DND-41 (cell line): ENCODE measurements around the gene FDXR.
A peak's percentile ranks its signal among the peaks of the same experiment; 100 is the strongest.

Source experiments
- ATAC-seq: fragments of 200-7000 bp; cut with Tn5 transposase; 3 replicates; pipeline ENCODE4 v1.9.1; 2021; ENCODE audit warnings: low read depth; ENCODE audit not compliant: insufficient read depth
- DNase-seq: peaks from one replicate; pipeline ENCODE4 v3.0.0-alpha.2; 2020
- H2AFZ ChIP-seq: 2 replicates; pipeline ENCODE4 v1.6.0; 2012; ENCODE audit warnings: low read depth, low read length
- H3K27ac ChIP-seq: 2 replicates; pipeline ENCODE4 v1.5.1; 2012; ENCODE audit warnings: low read length, inconsistent platforms
- H3K27me3 ChIP-seq: fragments of 200-600 bp; sonication (generic); 2 replicates; pipeline ENCODE4 v1.6.0; 2012; ENCODE audit warnings: low read length, mild to moderate bottlenecking, inconsistent platforms; ENCODE audit not compliant: insufficient read depth, poor library complexity
- H3K36me3 ChIP-seq: 2 replicates; pipeline ENCODE4 v1.5.1; 2012; ENCODE audit warnings: low read length, inconsistent platforms; ENCODE audit not compliant: insufficient read depth
- H3K4me1 ChIP-seq: 2 replicates; pipeline ENCODE4 v1.5.1; 2012; ENCODE audit warnings: mild to moderate bottlenecking, low read length; ENCODE audit not compliant: insufficient read depth
- H3K4me2 ChIP-seq: 2 replicates; pipeline ENCODE4 v1.6.0; 2012; ENCODE audit warnings: mild to moderate bottlenecking, moderate library complexity, low read length, inconsistent platforms; ENCODE audit not compliant: insufficient read depth
- H3K4me3 ChIP-seq, 2 experiments: fragments of 200-600 bp in 1 of 2; shearing (Covaris generic) in 1 of 2; 2 replicates each; pipeline ENCODE4 v1.5.1; 2012 to 2016; ENCODE audit warnings: inconsistent platforms in 2 of 2, low read length in 2 of 2, mild to moderate bottlenecking in 2 of 2, low read depth in 1 of 2, moderate library complexity in 1 of 2
- H3K79me2 ChIP-seq: 2 replicates; pipeline ENCODE4 v1.6.0; 2012; ENCODE audit warnings: low read length, inconsistent platforms; ENCODE audit not compliant: insufficient read depth
- H3K9ac ChIP-seq: 2 replicates; pipeline ENCODE4 v1.6.0; 2012; ENCODE audit warnings: low read depth, mild to moderate bottlenecking, inconsistent platforms, low read length, moderate library complexity
- H3K9me3 ChIP-seq: 2 replicates; pipeline ENCODE4 v1.5.1; 2012; ENCODE audit warnings: low read length, moderate library complexity, mild to moderate bottlenecking, inconsistent platforms; ENCODE audit not compliant: insufficient read depth, severe bottlenecking
- H4K20me1 ChIP-seq: 2 replicates; pipeline ENCODE4 v1.6.0; 2012; ENCODE audit warnings: low read length; ENCODE audit not compliant: insufficient read depth
- CTCF ChIP-seq: IDR thresholded peaks from 2 replicates; pipeline ENCODE4 v1.5.1; 2012; ENCODE audit warnings: borderline replicate concordance, low read length, moderate library complexity, mild to moderate bottlenecking; ENCODE audit not compliant: poor library complexity, severe bottlenecking; ENCODE audit errors: extremely low read depth
- EZH2 ChIP-seq: IDR thresholded peaks from 3 replicates; pipeline ENCODE4 v1.6.1; 2012; ENCODE audit warnings: borderline replicate concordance, low read depth, mild to moderate bottlenecking, moderate library complexity, low read length, inconsistent platforms; ENCODE audit not compliant: severe bottlenecking

Gene FDXR

GRCh38 chr17:74864866-74865395 lies 7.9 kb downstream of the FDXR start:
- Histone ChIP-seq H3K4me1 (no peaks in the 10 kb centered on the region), H3K9me3 (no peaks in the 10 kb centered on the region), H3K27me3 (peaks cover 3% of the 10 kb centered on the region), H3K36me3 (no peaks in the 10 kb centered on the region), H4K20me1 (no peaks in the 10 kb centered on the region; the same call in 1 of the 2 replicates), H3K9ac (no peak overlapping the region), H3K27ac (peak overlapping the region; percentile 47), H3K4me3 (no peak overlapping the region), H3K79me2 (no peaks in the 10 kb centered on the region), H3K4me2 (no peak overlapping the region), H2AFZ (no peak overlapping the region)
- TF ChIP-seq EZH2 (no peak), CTCF (peak; percentile 98)
- ATAC-seq (peak; percentile 80), DNase-seq (peak; percentile 75)

- Histone ChIP-seq H3K9ac (no peak overlapping the region), H4K20me1 (no peaks in the 10 kb centered on the region; the same call in 1 of the 2 replicates), H3K9me3 (no peaks in the 10 kb centered on the region), H3K4me3 (no peak overlapping the region), H3K27me3 (peaks cover 3% of the 10 kb centered on the region), H2AFZ (no peak overlapping the region), H3K27ac (peak overlapping the region; percentile 47), H3K4me2 (no peak overlapping the region), H3K79me2 (no peaks in the 10 kb centered on the region), H3K36me3 (no peaks in the 10 kb centered on the region), H3K4me1 (no peaks in the 10 kb centered on the region)
- TF ChIP-seq CTCF (no peak), EZH2 (no peak)
- DNase-seq (no peak), ATAC-seq (no peak)
These were observed 8.4 kb downstream of the FDXR start for GRCh38 chr17:74864297-74864865.

- Histone ChIP-seq H2AFZ (no peak overlapping the region), H4K20me1 (no peaks in the 10 kb centered on the region; the same call in 1 of the 2 replicates), H3K9me3 (no peaks in the 10 kb centered on the region), H3K27ac (no peak overlapping the region), H3K9ac (no peak overlapping the region), H3K4me1 (no peaks in the 10 kb centered on the region), H3K79me2 (no peaks in the 10 kb centered on the region), H3K27me3 (peaks cover 3% of the 10 kb centered on the region), H3K36me3 (no peaks in the 10 kb centered on the region), H3K4me2 (no peak overlapping the region), H3K4me3 (no peak overlapping the region)
- ATAC-seq (no peak), DNase-seq (no peak)
- no peak for TF ChIP-seq CTCF
- no peak for TF ChIP-seq EZH2
These were observed 9.1 kb downstream of the FDXR start for GRCh38 chr17:74863420-74864296.
